Calu3 (cell line): Measurements from ENCODE around the gene TMEM225B. TPM values are rescaled to one million over a fixed set of nuclear protein-coding genes. Genes with fewer than 3 reads are reported as not detected.

Experiments
- BruUV-seq: library from RNA; stranded (reverse); fragments of 400-500 nt; replicated peaks from 2 replicates; lab custom pipeline; 2021; lab: Mats Ljungman, UMichigan
- CTCF ChIA-PET: fragments of 300-600 bp; sonication (Branson Sonifier 250); formaldehyde crosslinking; loops from one replicate; lab custom pipeline; 2022; ENCODE audit warnings: antibody characterized with exemption; lab: Charles Lee
- DNase-seq: peaks from one replicate; pipeline ENCODE4 v3.0.0; 2022
- H3K27ac Mint-ChIP-seq: one replicate; pipeline ENCODE4 v1.8.0; 2022; ENCODE audit warnings: mixed read lengths; ENCODE audit not compliant: unreplicated experiment
- H3K27me3 Mint-ChIP-seq: one replicate; pipeline ENCODE4 v1.8.0; 2022; ENCODE audit warnings: mixed read lengths; ENCODE audit not compliant: unreplicated experiment
- H3K36me3 Mint-ChIP-seq: one replicate; pipeline ENCODE4 v1.8.0; 2022; ENCODE audit warnings: mild to moderate bottlenecking, moderate library complexity, mixed read lengths; ENCODE audit not compliant: insufficient read depth, unreplicated experiment
- H3K4me1 Mint-ChIP-seq: one replicate; pipeline ENCODE4 v1.8.0; 2022; ENCODE audit warnings: mild to moderate bottlenecking, low read depth, mixed read lengths; ENCODE audit not compliant: unreplicated experiment
- H3K4me3 Mint-ChIP-seq: one replicate; pipeline ENCODE4 v1.8.0; 2022; ENCODE audit warnings: mild to moderate bottlenecking, low read depth, moderate library complexity, mixed read lengths; ENCODE audit not compliant: unreplicated experiment
- H3K9me3 Mint-ChIP-seq: one replicate; pipeline ENCODE4 v1.8.0; 2022; ENCODE audit warnings: low read depth, mixed read lengths; ENCODE audit not compliant: unreplicated experiment
- CTCF ChIP-seq: fragments of 200-600 bp; IDR thresholded peaks from one replicate; pipeline ENCODE4 v1.8.0; 2022; ENCODE audit warnings: antibody characterized with exemption; ENCODE audit not compliant: unreplicated experiment
- intact Hi-C: fragments of 100-400 bp; cut with micrococcal nuclease; formaldehyde crosslinking; loops from one replicate; pipeline ENCODE4 v1.10.0; 2022; ENCODE audit not compliant: unreplicated experiment
- total RNA-seq: library from RNA; stranded (reverse); gene quantifications from 2 replicates; pipeline ENCODE4 v1.2.3, GENCODE V29; 2022

The TMEM225B gene
- total RNA-seq, 1 experiment from 2014 or later = not detected

- no peak overlapping the region for H3K27ac Mint-ChIP-seq
- H3K9me3 Mint-ChIP-seq = no peaks in the 10 kb centered on the region
- TF ChIP-seq CTCF = no peak
These were observed 20.7 kb downstream of the TMEM225B start for GRCh38 chr7:99618726-99619125.

GRCh38 chr7:99619571-99620130 lies 21.6 kb downstream of the TMEM225B start:
- intact Hi-C loops = loop anchor here (10.0 kb wide), 1 partner anchor 125 kb away; no protein-coding TSS in a partner anchor
- Mint-ChIP-seq H3K27me3 (no peaks in the 10 kb centered on the region), H3K36me3 (peaks cover 41% of the 10 kb centered on the region), H3K27ac (no peak overlapping the region), H3K9me3 (no peaks in the 10 kb centered on the region), H3K4me1 (peaks cover 33% of the 10 kb centered on the region), H3K4me3 (no peak overlapping the region)
- CTCF ChIA-PET = no interaction called here
- DNase-seq = no peak
- TSS peak; percentile 23 for BruUV-seq
- no peak for TF ChIP-seq CTCF

More at GRCh38 chr7:99618726-99619125, 20.7 kb downstream of the TMEM225B start:
- CTCF ChIA-PET = no interaction called here
- DNase-seq = no peak
- Mint-ChIP-seq H3K4me1 (peaks cover 33% of the 10 kb centered on the region), H3K4me3 (no peak overlapping the region), H3K36me3 (peaks cover 41% of the 10 kb centered on the region), H3K27me3 (no peaks in the 10 kb centered on the region)
- intact Hi-C loops = loop anchor here (10.0 kb wide), 1 partner anchor 124 kb away; no protein-coding TSS in a partner anchor
- no TSS peak for BruUV-seq

- Mint-ChIP-seq H3K4me1 (peaks cover 24% of the 10 kb centered on the region), H3K4me3 (no peak overlapping the region), H3K9me3 (no peaks in the 10 kb centered on the region), H3K27ac (no peak overlapping the region), H3K27me3 (no peaks in the 10 kb centered on the region), H3K36me3 (peaks cover 38% of the 10 kb centered on the region)
- CTCF ChIA-PET = no interaction called here
- TF ChIP-seq CTCF = no peak
- no TSS peak for BruUV-seq
- intact Hi-C loops = no loop called here
- no peak for DNase-seq
These were observed 23.2 kb downstream of the TMEM225B start for GRCh38 chr7:99621271-99621670.

- intact Hi-C loops = no loop called here
- H3K27me3 Mint-ChIP-seq = no peaks in the 10 kb centered on the region
- H3K4me3 Mint-ChIP-seq = no peak overlapping the region
- TF ChIP-seq CTCF = no peak
- peaks cover 25% of the 10 kb centered on the region for H3K36me3 Mint-ChIP-seq
- DNase-seq = no peak
- H3K4me1 Mint-ChIP-seq = peaks cover 18% of the 10 kb centered on the region
- no TSS peak for BruUV-seq
- CTCF ChIA-PET = no interaction called here
- H3K27ac Mint-ChIP-seq = no peak overlapping the region
- H3K9me3 Mint-ChIP-seq = no peaks in the 10 kb centered on the region
These were observed 24.5 kb downstream of the TMEM225B start for GRCh38 chr7:99622596-99622995.
